CD4-positive, alpha-beta T cell treated with Interleukin-12 subunit alpha and Interleukin-12 subunit beta, for 1 hour (primary cell): ENCODE measurements around the gene MTSS2.

Experiments used
- DNase-seq: peaks from one replicate; pipeline ENCODE4 v3.0.0-alpha.2; 2020

Gene MTSS2

DNA sequence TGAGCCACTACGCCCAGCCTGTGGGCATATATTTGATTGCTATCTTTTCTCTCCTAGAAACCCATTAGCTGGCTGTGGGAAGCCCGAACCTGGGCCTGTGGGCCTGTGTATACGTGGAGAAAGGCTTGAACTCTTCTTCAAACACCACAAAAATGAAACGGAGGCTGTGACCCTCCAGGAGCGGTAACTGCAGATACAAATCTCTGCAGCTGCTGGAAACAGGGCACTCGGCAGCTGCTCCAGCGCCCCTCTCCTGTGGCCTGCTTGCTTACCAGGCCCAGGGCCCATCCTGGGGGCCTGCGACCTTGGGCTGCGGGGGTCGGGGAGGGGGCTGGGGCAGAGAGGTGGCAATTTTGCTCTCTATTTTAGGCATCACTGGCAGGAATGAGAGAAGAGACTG is 28.0 kb upstream of the MTSS2 start:
- no peak for DNase-seq

DNA sequence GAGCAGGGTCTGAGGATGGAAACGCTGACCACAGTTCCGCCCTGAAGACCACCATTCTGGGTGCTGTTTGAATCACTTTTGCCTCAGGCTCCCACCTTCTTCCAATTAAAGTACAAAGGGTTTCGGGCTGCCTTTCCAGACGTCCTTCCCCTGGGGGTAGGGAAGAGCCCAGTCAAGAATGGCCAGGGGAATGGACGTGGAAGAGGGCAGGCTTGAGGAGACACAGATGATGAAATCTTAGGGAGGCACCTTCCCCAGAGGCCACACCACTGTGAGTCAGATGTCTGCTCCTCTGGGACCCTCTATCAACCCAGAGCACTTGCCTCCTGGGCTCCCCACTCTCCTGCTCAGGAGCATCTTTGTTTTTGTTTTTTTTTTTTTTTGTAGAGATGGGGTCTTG is 27.5 kb upstream of the MTSS2 start:
- DNase-seq: no peak

DNA sequence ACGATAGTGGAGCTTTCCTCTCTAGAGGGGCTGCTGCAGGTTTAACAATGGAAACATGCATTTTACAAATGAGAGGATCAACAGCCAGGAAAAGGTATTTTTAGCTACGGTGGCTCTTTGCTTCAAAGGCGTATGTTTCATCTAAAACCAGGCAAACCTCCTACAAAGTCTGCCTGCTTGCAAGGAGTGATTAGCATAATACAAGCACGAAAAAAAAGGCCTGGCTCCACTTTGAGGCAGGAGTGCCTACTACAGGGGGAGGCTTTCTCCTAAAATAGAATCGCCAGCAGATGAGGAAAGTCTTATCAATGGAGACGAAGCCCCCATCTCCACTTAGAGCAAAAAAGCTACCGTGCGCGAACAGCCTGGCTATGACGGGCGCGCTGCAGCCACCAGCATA is 27.1 kb upstream of the MTSS2 start:
- no peak for DNase-seq

DNA sequence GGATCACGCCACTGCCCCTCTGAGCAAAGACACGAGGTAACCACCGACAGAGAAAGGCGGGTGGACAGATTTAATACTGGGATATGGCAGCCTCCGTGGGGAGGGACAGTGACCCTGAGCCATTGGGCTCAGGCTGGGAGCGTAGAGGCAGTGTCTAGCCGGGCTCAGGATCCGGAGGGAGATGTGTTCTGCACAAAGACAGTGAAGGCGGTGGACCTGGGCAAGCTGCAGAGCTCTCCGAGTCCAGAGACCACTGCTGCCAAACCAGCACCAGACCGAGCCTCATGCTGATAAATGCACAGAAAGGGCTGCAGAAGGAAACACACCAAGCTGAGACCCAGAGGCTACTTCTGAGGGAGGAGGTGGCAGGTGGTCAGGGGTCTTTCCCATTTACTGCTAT is 26.5 kb upstream of the MTSS2 start:
- no peak for DNase-seq

DNA sequence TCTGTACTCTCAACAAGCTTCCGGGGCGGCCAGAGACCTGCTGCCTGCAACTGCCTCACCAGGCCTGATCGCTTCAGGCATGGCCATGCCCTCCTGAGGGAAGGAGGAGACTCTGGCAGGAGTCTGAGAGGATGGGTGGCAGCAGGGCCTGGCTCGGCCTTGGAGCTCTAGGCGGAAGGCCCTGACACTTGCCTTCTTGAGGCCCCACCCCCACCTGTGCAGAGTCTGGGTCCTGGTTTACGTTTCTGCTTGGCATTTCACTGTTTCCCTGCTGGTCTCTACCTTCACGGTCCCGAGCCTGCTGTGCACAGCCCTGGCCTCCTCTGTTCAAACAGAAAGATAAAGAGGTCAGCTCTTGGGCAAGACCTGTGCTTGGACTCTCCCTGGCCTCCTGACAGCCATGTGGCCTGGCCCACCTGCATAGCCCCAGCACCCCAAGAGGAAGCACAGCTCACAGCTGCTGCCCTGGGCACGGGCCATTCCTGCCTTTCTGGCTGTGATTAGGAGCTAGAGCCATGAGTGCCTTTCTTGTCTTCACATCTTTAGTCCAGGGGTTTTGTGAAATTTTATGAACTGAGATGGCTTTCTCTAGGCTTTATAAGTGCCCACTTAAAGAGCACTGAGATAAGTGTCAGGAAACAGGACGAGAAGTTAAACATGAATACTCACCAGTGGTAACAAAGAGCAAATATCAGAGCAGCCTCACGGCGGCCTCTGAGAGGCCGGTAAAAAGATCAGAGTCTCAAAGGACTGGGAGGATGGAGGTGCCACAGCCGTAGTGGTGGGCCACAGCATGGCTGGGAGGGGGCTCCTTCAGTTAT is 25.6 kb upstream of the MTSS2 start:
- DNase-seq: no peak

DNA sequence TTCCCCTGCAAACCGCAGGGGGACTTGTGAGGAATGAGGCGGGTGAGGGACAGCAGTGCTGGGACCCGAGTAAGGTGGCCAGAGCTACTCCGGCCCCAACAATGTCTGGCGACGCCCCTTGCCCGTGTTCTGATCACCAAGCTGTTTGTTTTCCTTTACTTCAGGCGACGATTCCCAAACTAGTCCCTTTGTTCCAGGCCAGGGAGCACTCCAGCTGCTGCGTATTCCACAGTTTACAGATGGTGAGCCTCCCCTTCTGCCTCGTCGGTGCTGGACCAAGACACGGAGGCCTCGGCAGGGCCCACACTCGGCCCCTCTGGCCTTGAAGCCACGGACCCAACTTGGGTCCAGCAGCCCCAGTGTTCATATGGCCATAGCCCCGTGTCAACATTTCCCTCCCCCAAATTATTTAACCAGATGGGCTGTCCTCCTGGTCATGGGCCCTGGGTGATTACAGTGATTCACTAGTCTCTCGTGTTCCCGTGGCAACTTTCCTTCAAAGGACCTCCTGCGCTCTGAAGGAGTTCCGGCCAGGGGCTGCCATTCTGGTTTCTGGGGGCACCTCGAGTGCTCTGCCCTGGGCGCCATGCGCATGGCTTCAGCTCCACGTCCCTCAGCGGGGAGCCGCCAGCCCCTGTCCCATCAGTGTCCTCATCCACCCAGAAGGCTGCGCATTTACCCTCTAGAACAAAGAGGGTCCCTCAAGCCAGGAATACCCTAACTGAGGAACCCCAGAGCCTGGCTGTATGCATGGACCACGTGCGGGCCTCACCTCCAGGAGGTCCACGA is 24.8 kb upstream of the MTSS2 start:
- DNase-seq: no peak

DNA sequence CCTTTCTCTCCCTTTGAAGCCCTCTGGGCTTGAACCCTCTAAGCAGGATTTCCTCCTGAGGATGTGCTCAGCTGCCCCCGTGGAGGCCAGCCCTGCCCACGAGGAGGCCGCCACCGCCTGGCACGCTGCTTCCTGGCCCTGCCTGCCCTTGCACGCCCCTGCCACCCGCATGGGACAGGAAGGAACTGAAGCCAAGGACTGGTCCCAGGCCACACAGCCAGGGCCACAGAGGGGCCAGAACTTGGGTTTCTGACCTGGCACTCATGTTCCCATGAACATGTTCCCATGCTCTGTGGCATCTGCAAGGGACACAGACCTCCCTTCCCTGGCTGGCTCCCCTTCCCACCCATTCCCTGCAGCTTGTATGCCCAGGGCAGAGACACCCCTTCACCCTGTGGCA is 24.1 kb upstream of the MTSS2 start:
- DNase-seq: no peak

DNA sequence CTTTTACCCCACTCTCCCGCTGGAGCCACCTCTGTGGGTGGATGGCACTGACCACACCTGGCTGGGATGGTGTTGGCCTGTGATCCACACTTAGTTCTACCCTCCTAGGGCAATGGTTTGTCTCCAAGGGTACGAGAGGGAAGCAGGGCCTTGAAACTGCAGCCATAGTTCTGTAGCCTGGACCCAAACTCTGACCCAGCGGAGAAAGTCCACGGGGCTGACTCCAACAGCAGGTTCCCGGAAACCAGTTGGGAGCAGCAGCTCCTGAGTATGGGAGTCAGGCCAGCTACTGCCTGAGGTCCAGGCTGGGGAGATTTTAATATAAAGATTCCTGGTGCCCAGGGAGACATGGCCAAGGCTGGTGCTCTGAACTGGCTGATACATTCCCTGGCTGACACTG is 23.6 kb upstream of the MTSS2 start:
- DNase-seq: no peak

DNA sequence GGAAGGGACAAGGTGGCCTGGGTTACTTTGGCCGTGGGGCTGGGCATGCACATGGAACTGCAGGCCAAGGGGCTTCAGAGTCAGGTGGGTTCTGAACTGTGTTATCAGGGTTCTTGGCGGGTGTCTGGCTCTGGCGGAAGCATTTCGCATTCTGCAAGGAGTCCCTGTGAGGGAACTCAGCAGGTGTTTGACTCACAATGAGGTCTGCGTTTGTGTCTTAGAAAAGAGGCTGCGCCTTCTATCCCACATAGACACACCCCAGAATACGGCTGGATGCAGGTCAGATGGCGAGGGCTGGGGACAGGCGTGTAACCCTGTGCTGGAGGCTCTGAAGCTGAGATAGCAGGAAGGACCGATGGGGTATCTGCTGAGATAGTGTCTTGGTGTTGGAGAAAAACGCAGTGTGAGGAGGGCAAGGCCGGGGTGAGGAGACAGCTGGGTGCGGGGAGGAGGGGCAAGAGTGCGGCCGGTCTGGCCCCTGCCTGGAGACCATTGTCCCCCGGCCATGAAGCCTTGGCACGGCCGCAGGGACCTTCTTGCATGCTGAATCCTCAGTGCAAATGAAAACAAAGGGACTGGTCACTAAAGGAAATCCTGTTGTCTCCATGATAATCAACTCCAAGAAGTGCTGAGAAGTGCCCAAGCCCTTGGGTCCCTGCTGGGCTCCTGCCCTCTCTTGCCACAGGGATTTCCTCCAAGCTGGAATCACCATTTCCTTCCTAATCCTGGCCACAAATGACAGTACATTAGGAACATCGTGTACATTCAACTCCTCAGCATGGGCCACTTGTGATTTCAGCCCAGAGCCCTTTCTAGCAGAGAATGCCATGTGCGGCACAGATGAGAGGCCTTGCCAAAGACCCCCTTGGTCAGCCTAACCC is 22.8 kb upstream of the MTSS2 start:
- DNase-seq: no peak

DNA sequence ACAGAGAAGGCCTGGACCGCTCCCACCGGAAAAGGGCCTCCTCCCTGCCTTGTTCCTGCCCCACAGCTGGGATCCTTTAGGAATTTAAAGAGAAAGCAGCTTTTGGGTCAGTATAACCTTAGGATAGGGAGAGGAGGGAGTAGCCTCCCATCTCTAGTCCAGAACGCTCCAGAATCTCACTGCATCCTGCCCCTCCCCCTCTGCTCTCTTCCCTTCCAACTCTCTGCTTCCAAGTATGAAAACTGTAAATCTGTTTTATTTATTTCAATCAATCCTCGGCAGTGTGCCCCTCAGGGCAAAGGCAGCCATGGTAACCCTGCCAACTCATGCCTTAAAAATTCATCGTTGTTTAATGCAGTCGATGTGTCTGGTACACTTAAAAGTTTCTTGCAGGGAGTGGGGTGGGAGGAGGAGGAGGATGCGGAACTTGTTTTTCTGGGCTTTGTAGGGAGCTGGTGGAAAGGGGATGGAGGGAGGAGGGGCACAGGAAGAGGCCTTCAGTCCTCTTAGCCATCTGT is 21.2 kb upstream of the MTSS2 start:
- DNase-seq: no peak

DNA sequence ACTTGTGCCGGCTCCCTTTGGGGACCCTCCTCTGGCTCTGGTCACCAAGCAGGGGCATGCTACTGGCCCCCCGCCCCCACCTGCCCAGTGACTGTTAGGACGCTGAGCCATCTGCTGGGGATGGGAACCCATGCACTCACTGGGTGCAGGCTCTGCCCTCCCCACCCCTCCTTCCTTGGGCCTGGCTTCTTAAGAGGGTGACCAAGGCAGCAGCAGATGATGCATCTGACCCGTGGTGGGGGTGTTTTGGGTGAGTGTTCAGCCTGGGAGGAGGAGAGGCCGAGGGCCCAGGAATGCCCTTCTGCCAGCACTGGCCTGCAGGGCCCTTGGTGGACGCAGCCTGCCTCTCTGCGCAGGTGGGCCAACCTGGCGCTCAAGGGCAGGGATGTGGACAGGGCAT is 19.2 kb upstream of the MTSS2 start:
- DNase-seq: no peak

DNA sequence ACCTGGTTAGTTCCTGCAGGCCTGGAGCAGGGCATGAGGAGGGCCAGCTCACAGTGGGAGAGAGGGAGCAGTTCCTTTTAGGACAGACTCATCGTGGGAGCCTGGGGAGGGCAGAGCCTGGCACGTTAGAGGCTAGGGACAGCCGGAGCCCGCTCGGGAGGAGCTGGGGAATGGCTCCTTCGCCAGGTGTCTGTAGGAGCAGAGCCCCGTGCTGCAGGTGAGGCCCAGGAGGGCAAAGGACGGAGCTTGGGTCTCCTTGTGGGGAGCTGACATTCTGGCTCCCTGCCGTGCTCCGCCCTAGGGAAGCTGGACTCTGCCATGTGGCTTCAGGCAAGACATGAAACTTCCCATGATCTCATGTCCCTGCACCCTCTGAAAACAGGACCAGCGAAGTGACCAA is 18.7 kb upstream of the MTSS2 start:
- no peak for DNase-seq

DNA sequence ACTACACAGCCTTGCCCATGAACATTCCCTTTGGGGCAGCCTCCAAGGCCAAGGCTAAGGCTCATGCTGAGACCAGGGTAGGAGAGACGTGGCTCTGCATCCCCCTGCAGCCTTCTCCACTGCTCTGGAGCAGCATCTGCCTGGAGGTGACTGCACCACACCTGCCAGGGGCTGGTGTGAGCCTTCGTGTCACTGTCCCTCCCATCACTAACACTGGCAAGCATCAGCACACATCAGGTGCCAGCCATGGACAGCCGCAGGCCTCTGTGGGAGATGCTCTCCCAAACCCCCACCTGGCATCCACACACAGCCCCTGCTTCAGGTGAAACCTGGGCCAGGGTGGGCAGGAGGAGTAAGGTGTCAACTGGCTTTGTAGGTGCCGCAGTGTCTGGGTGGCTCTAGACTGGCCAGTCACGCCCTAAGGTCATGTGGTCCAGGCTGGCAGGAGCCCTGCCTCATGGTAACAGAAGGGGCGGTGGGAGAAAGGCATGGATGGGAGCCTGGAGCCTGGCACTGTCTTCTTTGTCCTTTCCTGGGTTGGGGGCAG is 18.1 kb upstream of the MTSS2 start:
- DNase-seq: no peak

DNA sequence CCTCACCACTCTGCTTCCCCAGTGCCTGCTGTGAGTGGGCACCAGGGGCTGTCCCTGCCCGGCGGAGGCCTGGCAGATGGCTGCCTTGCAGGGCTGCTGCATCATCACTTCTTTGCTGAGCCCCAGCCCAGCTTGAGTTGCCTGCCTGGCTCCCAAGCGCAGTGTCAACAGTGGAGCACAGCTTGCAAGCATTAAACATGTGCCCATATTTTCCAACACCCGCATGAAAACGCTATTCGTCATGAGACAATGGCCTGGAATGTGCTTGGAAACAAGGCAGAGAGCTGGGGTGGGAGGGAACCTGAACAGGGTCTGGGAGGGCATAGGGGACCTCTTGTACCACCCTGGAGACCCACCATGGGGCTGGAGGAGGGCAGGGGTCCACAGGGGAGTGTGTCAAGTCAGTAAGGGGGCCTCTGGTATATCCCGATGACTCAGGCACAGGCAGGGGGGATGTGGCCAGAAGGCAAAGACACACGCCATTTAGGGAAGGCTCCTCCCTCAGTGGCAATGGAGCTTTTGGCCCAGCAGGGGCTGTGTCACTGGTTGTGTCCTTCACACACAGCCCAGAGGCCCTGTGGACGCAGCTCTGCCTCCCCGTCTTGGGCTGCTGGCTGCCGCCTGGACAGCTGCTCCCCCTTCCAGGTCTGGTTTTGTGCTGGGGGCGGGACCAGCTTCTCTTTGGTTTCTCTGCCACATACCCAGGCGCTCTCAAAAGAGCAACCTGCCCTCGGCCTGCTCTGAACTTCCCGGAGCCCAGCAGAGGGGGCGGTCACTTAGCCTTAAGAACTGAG is 17.4 kb upstream of the MTSS2 start:
- no peak for DNase-seq

DNA sequence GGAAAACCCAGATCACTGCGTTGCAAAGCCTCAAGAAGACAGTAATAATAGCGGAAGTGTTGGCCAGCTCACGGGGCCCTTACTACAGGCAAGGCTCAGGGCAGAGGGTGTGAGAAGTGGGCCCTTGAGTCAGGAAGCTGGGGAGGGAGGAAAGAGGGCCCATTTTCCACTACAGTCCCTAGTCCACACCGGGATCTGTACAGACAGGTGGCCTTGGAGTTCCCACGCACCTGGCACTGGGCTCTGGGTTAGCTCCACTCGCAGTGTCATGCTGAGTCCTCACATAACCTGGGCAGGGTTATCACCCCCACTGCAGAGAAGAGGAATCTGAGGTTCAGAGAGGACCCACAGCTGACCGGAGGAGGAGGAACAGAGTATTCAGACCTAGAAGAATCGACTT is 16.8 kb upstream of the MTSS2 start:
- no peak for DNase-seq

DNA sequence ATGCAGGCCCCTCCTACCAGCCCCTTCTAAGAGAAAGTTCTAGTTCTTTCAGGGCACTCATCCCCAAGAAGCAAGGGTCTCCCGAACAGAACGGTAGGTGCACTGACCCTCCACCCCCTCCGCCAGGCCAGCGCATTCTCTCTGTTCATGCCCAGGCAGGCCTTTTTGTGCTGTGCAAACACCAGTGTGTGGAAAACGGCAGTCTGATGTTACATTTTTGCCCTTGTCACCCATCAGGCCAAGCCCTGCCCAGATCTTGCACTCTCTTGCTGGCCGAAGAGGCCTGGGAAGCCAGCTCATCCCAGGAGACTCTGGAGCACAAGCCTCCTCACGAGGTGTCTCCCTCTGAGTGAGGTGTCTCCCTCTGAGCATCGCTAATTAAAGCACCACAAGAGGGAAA is 16.1 kb upstream of the MTSS2 start:
- DNase-seq: no peak

DNA sequence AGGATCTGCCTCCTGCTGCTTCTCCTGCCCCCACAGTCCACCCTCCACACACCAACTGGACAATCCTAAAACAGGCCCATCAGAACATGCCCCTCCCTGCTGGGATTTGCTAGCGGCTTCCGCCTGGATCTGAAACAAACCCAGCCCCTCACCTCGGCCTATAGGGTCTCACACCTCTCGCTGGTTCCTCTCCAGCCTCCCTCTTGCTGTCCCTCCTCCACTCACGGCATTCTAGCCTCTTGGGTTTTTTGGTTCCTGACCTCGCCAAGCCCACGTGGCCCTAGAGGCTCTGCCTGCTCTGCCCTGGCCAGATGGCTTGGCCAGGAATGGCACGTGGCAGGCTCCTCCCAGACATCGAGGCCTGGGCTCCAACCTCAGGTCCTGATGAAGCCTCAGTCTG is 15.7 kb upstream of the MTSS2 start:
- no peak for DNase-seq

DNA sequence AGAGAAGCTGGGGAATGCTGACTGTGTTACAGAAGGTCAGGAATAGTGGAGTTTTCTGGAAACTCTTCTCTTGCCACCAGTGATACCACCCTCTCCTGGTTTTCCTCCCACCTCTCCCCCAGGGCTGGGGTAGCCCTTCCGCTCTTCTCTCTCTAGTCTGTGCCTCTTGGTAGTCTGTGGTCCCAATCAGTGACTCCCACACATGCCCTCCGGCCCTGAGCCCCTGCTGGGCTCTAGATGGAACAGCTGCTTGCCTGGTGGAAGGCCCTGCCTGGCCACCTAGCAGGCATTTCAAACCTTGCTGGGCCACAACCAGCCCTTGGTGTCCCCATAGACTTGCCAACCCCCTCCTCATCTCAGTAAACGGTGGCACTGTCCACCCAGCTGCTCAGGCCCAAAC is 15.2 kb upstream of the MTSS2 start:
- no peak for DNase-seq

DNA sequence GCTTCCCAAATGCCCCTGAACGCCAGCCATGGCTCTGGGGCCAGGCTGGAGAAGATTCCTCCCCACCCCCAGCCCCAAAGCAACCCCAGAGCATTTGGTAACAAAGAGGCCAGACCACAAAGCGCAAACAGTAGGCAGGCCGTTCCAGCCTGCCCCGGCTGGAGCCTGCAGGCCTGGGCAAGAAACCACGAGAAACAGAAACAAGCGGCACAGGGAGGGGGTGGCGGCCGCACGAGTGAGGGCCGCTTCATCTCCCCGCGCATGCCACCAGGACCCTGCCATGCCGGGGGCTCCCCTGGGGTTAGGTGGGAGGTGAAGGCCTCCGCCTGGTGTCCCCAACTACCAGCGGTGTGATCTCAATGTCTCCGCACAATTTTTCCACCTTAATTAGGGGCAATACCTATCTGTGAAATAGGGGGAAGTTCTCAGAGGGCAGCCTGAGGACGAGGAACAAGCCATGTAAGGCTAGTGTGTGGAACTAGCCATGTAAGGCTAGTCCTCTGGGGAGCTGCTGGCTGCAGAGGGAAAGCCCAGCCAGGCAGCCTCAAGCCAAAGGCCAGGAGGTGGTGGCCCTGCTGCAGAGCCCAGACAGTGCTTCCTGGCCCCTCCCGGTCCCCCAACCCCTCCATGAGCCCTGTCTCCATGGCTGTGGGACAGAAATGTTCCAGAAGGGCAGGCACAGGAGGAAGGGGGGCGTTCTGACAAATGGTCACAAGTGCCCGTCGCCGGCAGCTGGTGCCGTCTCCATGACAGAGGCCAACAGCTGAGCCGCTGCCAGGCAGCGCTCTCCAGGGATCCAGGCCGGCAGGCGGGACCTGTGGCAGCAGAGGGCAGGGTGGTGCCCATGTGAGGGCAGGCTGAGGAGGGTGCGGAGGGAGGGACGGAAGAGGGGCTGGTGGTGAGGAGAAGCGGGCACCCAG is 14.5 kb upstream of the MTSS2 start:
- no peak for DNase-seq

DNA sequence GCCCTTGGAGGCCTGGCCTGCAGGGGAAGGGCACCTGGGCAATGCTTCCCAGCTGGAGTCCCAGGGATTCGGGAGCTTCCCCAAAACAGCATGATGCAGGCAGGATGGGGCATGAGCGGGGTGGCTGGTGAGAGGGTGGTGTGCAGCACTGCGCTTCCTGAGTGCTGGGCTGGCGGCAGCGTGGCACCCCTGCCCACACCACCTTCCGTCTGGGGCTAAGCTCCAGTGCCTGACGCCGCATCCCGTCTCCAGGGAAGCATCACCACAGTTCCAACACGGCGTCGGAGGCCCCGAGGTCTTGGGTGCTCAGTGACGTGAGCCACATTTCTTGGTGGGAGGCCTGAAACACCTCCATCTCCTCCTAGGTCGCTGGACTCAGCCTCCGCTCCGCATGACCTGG is 13.8 kb upstream of the MTSS2 start:
- no peak for DNase-seq

DNA sequence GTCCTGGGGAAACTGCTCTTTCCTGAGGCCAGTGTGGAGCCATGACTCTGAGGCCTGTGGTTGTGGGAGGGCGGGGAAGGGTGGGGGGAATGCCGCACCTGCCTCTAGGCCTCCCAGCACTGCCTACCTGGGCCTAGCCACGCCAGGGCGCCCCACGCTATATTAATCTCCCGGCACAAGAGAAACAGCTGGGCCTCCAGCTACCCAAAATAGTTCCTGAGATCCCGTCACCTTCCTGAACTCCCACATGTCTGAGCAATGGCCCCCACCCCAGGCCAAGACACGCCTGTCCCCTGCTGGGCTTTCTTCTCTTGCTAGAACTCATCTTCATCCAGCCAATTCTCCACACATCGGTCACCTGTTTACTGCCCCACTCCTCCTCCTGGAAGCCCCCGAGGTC is 13.0 kb upstream of the MTSS2 start:
- no peak for DNase-seq
